Right lobe of liver (tissue), 6 donors: Measurements from ENCODE around the gene LRBA. TPM values are rescaled to one million over a fixed set of nuclear protein-coding genes. Genes with fewer than 3 reads are reported as not detected.
"Not testable (repeated sequence)": the region's sequence is repeated elsewhere in the genome, so short reads cannot be mapped to it uniquely, and the experiment has no call there.

Experiments
- ATAC-seq, 4 donors: fragments of 200-7000 bp; cut with Tn5 transposase; one replicate each; pipeline ENCODE4 v1.9.1; 2020; ENCODE audit warnings: mild to moderate bottlenecking in 4 of 4, moderate library complexity in 4 of 4
- DNase-seq, 3 donors: peaks; one replicate each; pipeline ENCODE4 v3.0.0-alpha.2; 2020
- H3K27ac ChIP-seq, 3 donors: fragments of 200-600 bp; one replicate each; pipeline ENCODE4 v1.8.0; 2022
- H3K27me3 ChIP-seq, 2 donors: fragments of 200-600 bp; one replicate each; pipeline ENCODE4 v1.8.0; 2022
- H3K36me3 ChIP-seq, 4 donors: fragments of 200-600 bp; sonication (generic) in 1 of 4; one replicate each; pipeline versions ENCODE4 v1.5.1 to v1.8.0; 2017 to 2022; ENCODE audit warnings: control low read depth in 1 of 4
- H3K4me1 ChIP-seq, 4 donors: fragments of 200-600 bp; sonication (generic) in 1 of 4; one replicate each; pipeline versions ENCODE4 v1.5.1 to v1.8.0; 2017 to 2022; ENCODE audit warnings: control low read depth in 1 of 4
- H3K4me3 ChIP-seq, 3 donors: fragments of 200-600 bp; one replicate each; pipeline ENCODE4 v1.8.0; 2022
- H3K9me3 ChIP-seq, 4 donors: fragments of 200-600 bp; sonication (generic) in 1 of 4; one replicate each; pipeline versions ENCODE4 v1.5.1 to v1.8.0; 2017 to 2022; ENCODE audit warnings: control low read depth in 1 of 4
- POLR2A ChIP-seq: fragments of 450-650 bp; IDR thresholded peaks from one replicate; pipeline ENCODE4 v1.6.1; 2017; ENCODE audit warnings: antibody characterized with exemption, mild to moderate bottlenecking
- WGBS: methylation state at CpG from one replicate; pipeline ENCODE4 v1.1.6; 2018; ENCODE audit warnings: low coverage, low lambda C conversion rate; ENCODE audit not compliant: insufficient coverage; ENCODE audit errors: missing lambda C conversion rate; 5-methylcytosine and 5-hydroxymethylcytosine counted together
- intact Hi-C, 2 donors: fragments of 100-400 bp; cut with DNase I; formaldehyde crosslinking; loops; one replicate each; pipeline versions ENCODE4 v1.11.2 to v1.14.1; 2022
- total RNA-seq, 6 experiments: library from RNA; depleted of rRNA in 2 of 6; stranded (reverse); fragments of >200 nt in 2 of 6; fragmentation: NEBNext Ultra II Directional in 3 of 6; extraction: Animal tissue kit (Norgen Biotek cat#: 25700) in 3 of 6; gene quantifications; one replicate each; pipeline versions ENCODE4 v1.1.0 to v1.2.4, GENCODE V29; 2016 to 2023
- TF ChIP-seq, protein P1 (sequence below), 4 donors: fragments of 200-600 bp in 3 of 4; fragments of 450-650 bp in 1 of 4; IDR thresholded peaks; one replicate each; pipeline versions ENCODE4 v1.5.1 to v1.8.0; 2016 to 2022; ENCODE audit warnings: antibody characterized with exemption in 4 of 4, mild to moderate bottlenecking in 2 of 4
- donor health status: DM: no; HTN: yes; CAD: no.
- donor health status: DM: no; HTN: no; CAD: no.
- donor health status: DM: no; HTN: no; CAD: no.
- donor health status: DM: no; HTN: yes; CAD: no.
- donor health status: DM: no; HTN: yes; CAD: no.

The LRBA gene
- total RNA-seq, 6 experiments from 2014 or later: 18.9 to 48.1 (median 24.5) TPM

DNA sequence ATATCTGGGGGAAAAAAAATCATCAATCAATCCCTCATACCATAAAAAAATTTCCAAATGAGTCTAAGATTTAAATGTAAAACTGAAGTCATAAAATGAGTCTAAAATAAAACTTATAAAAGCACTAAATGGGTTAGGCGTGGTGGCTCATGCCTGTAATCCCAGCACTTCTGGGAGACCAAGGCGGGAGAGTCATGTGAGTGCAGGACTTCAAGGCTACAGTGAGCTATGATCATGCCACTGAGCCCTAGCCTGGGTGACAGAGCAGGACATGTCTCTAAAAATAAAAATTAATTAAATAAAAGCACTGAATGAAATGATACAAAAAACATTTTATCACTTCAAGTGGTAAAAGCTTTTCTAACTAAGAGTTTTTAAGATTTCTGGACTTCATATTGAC lies 83.3 kb downstream of the LRBA start:
- WGBS: 93% methylated on average over 2 of the region's 2 CpGs
- H3K27ac ChIP-seq: no peak overlapping the region
- DNase-seq: no peak
- intact Hi-C loops: no loop called here
- TF ChIP-seq POLR2A: no peak
- TF ChIP-seq, protein P1, sequence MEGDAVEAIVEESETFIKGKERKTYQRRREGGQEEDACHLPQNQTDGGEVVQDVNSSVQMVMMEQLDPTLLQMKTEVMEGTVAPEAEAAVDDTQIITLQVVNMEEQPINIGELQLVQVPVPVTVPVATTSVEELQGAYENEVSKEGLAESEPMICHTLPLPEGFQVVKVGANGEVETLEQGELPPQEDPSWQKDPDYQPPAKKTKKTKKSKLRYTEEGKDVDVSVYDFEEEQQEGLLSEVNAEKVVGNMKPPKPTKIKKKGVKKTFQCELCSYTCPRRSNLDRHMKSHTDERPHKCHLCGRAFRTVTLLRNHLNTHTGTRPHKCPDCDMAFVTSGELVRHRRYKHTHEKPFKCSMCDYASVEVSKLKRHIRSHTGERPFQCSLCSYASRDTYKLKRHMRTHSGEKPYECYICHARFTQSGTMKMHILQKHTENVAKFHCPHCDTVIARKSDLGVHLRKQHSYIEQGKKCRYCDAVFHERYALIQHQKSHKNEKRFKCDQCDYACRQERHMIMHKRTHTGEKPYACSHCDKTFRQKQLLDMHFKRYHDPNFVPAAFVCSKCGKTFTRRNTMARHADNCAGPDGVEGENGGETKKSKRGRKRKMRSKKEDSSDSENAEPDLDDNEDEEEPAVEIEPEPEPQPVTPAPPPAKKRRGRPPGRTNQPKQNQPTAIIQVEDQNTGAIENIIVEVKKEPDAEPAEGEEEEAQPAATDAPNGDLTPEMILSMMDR (IDR thresholded peaks at IDR 0.05): no peak
- no peaks in the 10 kb centered on the region for H3K9me3 ChIP-seq
- H3K36me3 ChIP-seq: peaks cover 0 to 5% (median 0%) of the 10 kb centered on the region in 4 donors
- no peaks in the 10 kb centered on the region for H3K27me3 ChIP-seq
- no peak overlapping the region for H3K4me3 ChIP-seq
- peaks cover 0 to 7% (median 0%) of the 10 kb centered on the region in 4 donors for H3K4me1 ChIP-seq
- ATAC-seq: no peak

DNA sequence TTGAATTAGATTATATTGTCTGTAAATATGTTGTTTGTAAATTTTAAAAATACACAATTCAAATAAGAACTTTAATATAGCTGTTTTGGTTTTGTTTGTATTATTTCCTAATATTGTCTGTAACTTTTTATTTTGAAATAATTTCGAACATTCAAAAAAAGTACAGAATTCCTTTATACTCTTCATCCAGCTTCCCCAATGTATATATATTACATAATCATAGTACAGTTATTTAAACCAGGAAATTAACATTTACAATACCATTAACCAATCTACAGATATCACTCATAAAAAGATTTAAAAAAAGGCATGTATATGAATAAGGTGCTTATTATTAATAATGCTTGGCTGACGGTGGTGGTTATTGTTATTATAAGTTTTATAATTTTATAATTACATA lies 84.1 kb downstream of the LRBA start:
- Histone ChIP-seq H3K36me3 (peaks cover 0 to 5% (median 0%) of the 10 kb centered on the region in 4 donors), H3K27ac (no peak overlapping the region), H3K4me3 (no peak overlapping the region), H3K9me3 (no peaks in the 10 kb centered on the region), H3K27me3 (no peaks in the 10 kb centered on the region), H3K4me1 (peaks cover 0 to 7% (median 0%) of the 10 kb centered on the region in 4 donors)
- 94% methylated on average over 2 of the region's 2 CpGs for whole genome bisulfite sequencing
- ATAC-seq: no peak
- intact Hi-C loops: no loop called here
- TF ChIP-seq, protein P1 (IDR thresholded peaks at IDR 0.05): no peak
- no peak for TF ChIP-seq POLR2A
- DNase-seq: no peak

DNA sequence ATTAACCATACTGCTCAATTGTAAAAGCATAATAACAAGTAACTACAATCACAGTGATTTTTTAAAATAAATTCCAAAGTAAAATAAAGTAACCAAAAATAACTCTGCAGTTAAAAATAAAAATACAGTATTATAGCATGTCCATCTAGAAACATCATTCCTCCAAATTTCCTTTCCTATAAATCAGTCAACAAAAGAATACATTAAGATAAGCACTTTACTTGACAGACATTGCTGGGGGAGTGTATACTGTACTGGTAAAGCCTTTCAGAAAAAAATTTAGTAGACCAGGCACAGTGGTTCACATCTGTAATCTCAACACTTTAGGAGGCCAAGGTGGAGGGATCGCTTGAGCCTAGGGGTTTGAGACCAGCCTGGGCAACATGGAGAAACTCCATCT lies 91.1 kb downstream of the LRBA start:
- Histone ChIP-seq H3K36me3 (peaks cover 0 to 12% (median 0%) of the 10 kb centered on the region in 4 donors), H3K27me3 (no peaks in the 10 kb centered on the region), H3K4me3 (no peak overlapping the region), H3K27ac (no peak overlapping the region), H3K9me3 (no peaks in the 10 kb centered on the region), H3K4me1 (no peaks in the 10 kb centered on the region)
- ATAC-seq (no peak), DNase-seq (no peak)
- intact Hi-C loops: no loop called here
- TF ChIP-seq POLR2A: no peak
- TF ChIP-seq, protein P1 (IDR thresholded peaks at IDR 0.05): no peak
- 89% methylated on average over 1 of the region's 1 CpG for WGBS

DNA sequence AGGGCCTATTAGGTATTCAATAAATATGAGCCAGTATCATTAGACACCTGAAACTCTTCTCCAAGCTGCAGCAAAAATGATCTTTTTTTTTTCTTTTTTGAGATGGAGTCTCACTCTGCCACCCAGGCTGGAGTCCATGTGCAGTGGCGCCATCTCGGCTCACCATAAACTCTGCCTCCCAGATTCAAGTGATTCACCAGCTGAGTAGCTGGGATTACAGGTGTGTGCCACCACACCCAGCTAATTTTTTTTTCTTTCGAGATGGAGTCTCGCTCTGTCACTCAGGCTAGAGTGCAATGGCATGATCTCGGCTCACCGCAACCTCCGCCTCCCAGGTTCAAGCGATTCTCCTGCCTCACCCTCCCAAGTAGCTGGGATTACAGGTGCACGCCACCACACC lies 93.6 kb downstream of the LRBA start:
- H3K27me3 ChIP-seq, DNase-seq, H3K4me1 ChIP-seq, H3K27ac ChIP-seq, ATAC-seq, H3K4me3 ChIP-seq, H3K9me3 ChIP-seq, intact Hi-C loops, H3K36me3 ChIP-seq: not testable (repeated sequence)
- 96% methylated on average over 7 of the region's 9 CpGs for WGBS

DNA sequence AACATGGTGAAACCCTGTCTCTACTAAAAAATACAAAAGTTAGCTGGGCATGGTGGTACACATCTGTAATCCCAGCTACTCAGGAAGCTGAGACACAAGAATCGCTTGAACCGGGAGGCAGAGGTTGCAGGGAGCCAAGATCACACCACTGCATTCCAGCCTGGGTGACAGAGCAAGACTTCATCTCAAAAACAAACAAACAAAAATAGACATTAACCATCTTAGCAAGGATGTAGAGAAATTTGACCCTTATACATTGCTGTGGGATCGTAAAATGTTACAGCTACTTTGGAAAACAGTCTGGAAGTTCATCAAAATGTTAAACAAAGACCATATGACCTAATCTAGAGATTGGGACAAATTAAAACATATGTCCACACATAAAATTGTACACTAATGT lies 96.5 kb downstream of the LRBA start:
- 88% methylated on average over 3 of the region's 3 CpGs for WGBS
- ATAC-seq, H3K27me3 ChIP-seq, H3K9me3 ChIP-seq, DNase-seq, H3K4me3 ChIP-seq, H3K4me1 ChIP-seq, H3K27ac ChIP-seq, intact Hi-C loops: not testable (repeated sequence)
- peaks cover 0 to 13% (median 0%) of the 10 kb centered on the region in 4 donors for H3K36me3 ChIP-seq

DNA sequence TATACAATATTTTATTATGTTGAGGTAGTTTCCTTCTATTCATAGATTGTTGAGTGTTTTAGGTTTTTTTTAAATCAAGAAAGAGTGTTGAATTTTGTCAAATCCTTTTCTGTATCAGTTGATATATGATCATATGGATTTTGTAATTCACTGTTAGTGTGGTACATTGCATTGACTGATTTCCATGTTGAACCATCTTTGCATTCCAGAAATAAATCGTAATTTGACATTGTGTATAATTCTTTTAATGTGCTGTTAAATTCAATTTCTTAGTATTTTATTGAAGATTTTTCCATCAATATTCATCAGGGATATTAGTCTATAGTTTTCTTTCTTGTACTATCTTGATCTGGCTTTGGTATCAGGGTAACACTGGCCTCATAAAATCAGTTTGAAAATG lies 103.8 kb downstream of the LRBA start:
- H3K9me3 ChIP-seq: no peaks in the 10 kb centered on the region
- no peak for TF ChIP-seq POLR2A
- H3K27ac ChIP-seq: no peak overlapping the region
- intact Hi-C loops: no loop called here
- DNase-seq (no peak), ATAC-seq (no peak)
- H3K27me3 ChIP-seq: no peaks in the 10 kb centered on the region
- 100% methylated on average over 1 of the region's 1 CpG for WGBS
- no peak overlapping the region for H3K4me3 ChIP-seq
- H3K4me1 ChIP-seq: no peaks in the 10 kb centered on the region
- H3K36me3 ChIP-seq: peaks cover 0 to 12% (median 5%) of the 10 kb centered on the region in 4 donors
